ENCODE data around the gene MAP2K4.

Gene MAP2K4

GRCh38 chr17:12041312-12041711, 20.6 kb downstream of the MAP2K4 start:
- no peak for DNase-seq

- no peak for DNase-seq
Measured at GRCh38 chr17:12043702-12044101, 23.0 kb downstream of the MAP2K4 start.

- no peak for DNase-seq
Measured at GRCh38 chr17:12046786-12047185, 26.1 kb downstream of the MAP2K4 start.

- DNase-seq: no peak
Measured at GRCh38 chr17:12047681-12048376, 27.2 kb downstream of the MAP2K4 start.

DNA sequence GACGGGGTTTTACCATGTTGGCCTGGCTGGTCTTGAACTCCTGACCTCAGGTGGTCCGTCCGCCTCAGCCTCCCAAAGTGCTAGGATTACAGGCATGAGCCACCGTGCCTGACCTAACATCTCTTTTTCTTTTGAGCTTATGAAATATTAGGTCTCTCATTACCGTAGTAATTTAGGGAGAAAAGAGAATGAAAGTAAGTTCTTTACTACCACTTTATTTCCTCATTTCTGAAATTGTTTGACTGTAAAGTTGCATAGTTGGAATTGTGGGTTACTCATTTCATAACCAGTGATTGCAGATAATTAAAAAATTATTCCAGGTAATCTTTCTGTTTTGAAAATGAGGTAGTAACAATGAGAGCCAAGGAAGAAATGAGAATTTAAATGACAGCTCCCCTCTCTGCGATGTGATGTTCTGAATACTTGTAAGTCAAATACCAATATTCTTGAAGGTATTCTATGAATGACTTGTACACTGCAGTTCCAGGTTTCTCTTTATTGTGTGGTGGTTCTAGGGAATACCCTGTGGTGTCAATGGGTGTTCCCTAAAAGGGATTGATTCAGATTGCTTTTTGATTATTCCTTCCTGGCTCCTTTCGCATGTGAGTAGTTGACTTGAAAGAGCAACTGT, 28.3 kb downstream of the MAP2K4 start:
- no peak for DNase-seq

- no peak for DNase-seq
Measured at GRCh38 chr17:12050646-12051225, 30.1 kb downstream of the MAP2K4 start.

DNA sequence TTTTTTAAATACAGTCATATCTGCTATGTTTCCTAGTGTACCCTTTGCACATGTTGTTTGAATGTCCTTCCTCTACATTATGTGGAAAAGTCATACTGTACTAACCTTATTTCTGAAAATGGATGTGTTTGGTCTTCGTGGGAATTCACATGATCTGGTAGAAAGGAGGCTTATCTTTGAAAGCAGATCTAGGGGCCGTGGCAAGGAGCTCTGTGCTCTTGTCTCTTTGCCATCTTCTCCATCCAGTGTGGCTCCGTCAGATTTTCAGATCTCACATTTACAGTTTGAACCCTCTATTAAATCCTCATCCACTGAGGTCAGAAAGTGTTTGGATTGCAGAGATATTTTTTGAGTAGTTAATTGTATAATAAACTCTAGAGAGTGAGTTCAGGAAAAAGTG, 32.9 kb downstream of the MAP2K4 start:
- no peak for DNase-seq

DNA sequence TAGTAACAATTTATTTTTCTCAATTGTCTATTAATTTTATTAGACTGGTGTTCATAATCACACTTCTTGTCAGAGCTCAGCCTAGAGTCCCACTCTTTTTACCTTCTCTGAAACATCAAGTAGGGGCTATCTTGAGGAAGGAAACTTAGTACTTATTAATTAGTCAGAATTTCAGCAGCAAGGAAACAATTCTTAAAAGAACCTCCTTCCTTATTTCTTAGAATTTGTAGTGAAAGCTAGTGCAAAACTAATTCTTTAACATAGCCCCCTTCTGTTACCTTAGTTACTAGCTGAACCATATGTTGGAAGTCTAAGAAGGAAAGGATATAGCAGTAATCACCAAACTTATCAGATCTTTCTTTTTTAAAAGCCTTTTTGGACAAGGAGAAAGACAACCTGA, 35.2 kb downstream of the MAP2K4 start:
- DNase-seq: no peak

GRCh38 chr17:12057520-12057919, 36.8 kb downstream of the MAP2K4 start:
- DNase-seq: no peak

- no peak for DNase-seq
Measured at GRCh38 chr17:12058535-12058934, 37.9 kb downstream of the MAP2K4 start.

DNA sequence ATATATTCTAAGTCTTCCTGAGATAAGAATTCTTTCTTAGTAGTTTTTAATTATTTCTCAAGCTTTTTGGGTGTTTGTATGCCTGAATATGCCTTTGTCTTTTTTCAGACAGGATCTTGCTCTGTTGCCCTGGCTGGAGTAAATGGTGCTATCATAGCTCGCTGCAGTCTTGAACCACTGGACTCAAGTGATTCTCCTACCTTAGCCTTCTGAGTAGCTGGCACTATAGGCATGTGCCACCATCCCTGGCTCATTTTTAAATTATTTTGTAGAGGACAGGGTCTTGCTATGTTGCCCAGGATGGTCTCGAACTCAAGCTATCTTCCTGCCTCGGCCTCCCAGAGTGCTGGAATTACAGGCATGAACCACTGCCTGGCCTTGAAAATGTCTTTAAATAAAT, 41.6 kb downstream of the MAP2K4 start:
- no peak for DNase-seq

- no peak for DNase-seq
Measured at GRCh38 chr17:12064395-12064794, 43.7 kb downstream of the MAP2K4 start.

GRCh38 chr17:12067485-12067884, 46.8 kb downstream of the MAP2K4 start:
- DNase-seq: no peak

DNA sequence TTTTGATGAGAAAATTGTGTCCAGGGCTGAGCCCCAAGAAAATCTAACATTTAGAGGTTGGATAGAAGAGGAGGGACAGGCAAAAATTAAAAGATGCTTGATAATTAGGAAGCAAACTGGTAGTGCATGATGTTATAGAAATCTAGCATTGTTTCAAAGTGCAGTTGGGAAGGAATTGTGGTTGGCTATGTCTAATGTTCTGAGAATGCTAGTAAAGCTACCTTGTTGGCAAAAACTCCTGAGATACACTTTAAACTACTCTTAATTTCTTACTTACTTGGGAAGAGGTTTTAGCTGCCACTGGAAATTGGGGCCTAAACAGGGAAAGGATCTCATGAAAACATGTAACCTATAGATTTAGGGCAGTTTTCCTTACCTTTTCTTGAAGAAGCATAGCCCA, 48.3 kb downstream of the MAP2K4 start:
- no peak for DNase-seq

GRCh38 chr17:12070561-12070960, 49.9 kb downstream of the MAP2K4 start:
- DNase-seq: no peak

DNA sequence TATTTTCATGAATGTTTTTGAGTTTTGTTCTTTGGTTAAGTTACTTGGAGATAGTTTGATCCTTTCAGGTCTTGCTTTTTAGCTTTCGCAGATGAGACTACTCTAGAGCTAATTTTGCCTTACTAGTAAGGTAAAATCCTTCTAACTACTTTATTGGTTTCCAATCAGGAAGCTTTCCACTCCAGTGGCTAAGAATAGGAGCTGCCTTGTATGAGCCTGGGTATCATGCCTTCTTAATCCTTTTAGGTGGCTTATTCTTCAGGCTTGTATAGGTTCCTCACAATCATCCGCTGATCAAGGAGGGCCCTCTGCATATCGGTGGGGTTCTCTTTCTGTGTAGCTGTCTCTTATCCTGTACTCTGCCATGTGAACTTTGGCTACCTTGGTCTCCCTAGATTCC, 53.7 kb downstream of the MAP2K4 start:
- DNase-seq: no peak

- DNase-seq: no peak
Measured at GRCh38 chr17:12077773-12078172, 57.1 kb downstream of the MAP2K4 start.

DNA sequence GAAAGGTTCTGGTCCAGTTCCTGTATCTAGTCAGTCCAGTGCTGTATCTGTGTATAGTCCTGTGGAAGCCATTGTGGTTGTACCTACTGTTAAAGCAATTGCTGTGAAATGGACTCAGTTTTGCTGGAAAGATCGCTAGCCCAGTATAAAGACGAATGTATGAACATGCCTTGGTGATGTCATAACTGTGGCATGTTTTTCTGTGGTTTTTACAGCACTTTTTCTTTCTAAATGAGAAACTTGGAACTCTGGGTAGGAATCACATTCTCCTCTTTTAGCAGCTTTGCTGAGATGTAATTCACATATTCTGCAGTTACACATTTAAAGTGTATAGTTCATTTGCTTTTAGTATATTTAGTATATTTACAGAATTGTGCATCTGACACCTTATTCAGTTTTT, 58.1 kb downstream of the MAP2K4 start:
- no peak for DNase-seq

DNA sequence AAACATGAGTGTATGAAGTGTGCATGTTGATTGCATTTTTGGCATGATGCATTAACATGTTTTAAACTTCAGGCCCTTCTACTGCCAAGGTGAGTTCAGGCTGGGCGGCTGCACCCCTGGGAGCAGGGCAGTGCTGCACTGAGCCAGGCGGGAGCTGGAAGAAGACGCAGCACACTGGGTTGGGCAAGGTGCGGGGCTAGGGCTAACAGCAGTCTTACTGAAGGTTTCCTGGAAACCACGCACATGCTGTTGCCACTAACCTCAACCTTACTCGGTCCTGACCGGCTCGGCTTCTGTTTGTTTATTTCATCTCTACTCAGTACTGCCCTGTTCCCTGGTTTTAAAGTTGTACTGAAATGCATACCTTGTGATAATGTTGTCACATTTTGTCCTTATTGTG, 61.0 kb downstream of the MAP2K4 start:
- DNase-seq: no peak

DNA sequence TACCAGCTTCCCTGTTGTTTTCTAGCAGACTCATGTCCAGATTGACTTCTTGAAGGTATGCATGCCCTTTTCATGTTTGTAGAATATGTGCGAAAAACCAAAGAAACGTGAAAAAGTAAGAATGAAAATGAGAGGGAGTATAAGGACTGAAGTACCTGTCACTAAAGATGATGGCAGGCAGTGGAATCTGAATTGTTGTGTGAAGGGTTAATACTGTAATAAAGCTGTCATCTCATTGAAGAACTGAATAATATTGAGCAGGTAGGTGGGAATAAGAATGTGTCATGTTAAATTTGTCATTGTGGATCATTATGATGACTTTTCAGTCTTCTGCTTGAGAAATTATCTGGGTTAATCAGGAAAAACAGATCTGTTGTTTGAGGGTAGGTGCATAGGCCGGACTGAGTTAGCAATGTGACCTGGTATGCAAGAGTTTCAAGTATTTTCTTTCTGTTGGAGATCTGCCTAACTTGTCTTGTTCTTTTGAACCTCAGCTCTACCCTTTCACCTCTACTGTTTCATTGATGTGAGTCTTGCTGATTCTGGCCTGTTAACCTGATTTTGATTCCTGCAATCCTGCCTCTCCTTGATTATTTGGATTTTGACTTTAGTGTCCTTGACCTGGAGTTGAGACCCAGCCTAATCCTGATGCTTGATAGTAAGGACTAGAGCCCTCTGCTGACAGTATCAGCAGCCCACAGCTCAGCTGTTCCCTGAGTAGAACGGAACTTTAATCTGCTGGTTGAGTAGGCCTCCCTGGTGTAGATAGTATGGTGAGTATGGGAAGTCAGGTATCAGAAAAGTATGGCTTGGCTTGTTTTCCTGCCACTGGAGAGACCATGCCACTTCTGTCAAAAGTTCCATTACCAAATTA, 64.6 kb downstream of the MAP2K4 start:
- DNase-seq: no peak

GRCh38 chr17:12088035-12088434, 67.4 kb downstream of the MAP2K4 start:
- DNase-seq: no peak

GRCh38 chr17:12089809-12090384, 69.2 kb downstream of the MAP2K4 start:
- no peak for DNase-seq

GRCh38 chr17:12094336-12094735, 73.7 kb downstream of the MAP2K4 start:
- DNase-seq: no peak
